NCI-H345 (cell line): ENCODE data around the gene TEPSIN.

Source experiments
- DNase-seq: peaks from one replicate; lab custom pipeline; 2025; lab: John Stamatoyannopoulos, UW

TEPSIN gene

DNA sequence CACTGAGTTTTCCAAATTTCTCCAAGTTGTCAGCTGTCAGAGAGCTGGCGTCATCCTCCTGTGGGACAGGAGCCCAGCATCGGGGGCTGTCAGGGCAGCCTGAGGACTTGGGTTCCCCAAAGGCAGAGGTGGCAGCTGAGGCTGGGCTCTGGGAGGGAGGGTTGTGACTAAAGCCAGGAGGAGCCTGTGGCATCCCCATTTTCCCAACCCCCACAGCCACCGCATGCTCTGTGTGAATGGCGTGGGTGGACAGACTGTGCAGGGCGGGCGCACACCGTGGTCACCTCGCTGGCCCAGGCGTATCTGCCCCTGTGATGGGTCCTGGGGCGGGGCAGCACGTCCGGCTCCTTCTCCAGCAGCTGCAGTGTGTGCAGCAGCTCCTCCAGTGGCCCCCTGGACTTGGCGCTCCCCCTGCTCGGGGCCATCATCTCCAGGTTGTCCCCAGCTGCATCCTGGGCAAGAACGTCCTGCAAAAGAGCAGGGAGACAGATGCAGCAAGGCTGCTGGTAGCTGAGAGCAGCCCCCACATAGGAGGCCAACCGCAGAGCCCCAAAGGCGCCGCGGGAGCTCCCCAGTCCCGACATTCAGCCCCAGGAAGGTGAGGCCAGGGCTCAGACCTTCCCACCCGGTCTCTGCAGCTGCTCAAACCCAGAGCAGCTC lies 40.9 kb downstream of the TEPSIN start:
- no peak for DNase-seq

- no peak for DNase-seq
Measured at GRCh38 chr17:81197409-81197795, 41.5 kb downstream of the TEPSIN start.

DNA sequence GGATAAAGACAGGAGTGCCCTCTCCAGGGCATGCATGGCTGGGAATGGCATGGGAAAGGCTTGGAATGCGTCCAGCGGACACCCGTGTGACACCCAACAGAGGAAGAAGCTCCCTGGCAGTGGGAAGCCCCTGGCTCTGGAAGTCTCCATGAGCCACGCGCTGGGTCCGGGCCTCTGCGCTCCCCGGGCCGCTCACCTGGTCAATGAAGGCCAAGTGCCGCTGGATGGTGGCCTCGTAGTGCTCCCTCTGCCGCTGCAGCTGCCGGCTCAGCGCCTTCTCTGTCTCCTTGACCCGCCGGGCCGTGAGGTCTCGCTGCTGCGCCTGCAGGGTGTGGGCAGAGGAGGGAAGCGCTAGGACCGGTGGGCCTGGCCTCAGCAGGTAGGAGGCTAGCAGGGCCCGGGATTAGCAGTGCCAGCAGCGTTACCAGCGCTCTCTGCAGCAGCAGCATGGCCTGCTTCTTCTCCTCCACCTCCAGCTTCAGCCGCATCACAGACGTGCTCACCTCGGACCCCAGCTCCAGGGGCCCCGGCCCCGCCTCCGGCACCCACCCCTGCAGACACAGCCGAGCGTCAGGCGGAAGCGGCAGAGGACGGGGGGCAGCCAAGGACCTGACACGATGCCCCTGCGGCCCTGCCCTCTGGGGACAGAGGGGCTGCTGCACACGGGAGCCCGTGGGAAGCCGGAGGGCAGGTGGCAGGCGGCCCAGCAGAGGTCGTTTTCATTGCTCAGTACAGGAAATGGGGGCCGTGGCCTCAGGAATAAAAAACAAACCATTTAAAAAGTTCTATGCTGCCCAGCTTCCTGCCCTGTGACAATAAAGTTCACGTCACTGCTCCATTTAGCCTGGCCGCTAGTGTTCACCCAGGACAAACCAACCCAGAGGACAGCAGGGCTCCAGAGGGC lies 42.1 kb downstream of the TEPSIN start:
- DNase-seq: no peak

DNA sequence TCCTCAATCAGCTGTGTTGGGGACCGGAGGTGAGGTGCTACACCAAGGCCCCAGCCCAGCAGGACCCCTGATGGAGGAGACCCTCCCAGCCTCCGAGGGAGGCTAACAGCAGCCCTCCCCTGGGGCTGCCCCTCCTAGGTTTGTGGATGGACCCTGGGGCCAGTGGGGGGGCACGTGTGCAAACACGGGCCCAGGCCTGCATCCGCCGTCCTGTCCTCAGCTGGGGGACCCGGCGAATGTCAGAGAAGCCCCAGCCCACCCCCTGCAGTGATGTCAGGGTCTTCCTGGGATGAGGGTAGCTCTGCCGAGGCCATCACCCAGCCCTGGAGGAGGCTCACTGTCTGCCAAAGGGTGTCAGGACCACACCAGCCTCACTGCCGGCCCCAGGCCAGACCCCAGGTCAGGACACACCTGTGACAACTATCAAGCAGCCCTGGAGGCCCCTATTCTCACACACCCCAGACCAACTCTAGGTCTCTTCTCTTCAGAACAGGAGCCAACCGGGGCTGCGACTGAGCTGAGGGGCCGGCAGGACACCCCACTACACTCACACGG lies 42.8 kb downstream of the TEPSIN start:
- DNase-seq: no peak

- no peak for DNase-seq
Measured at GRCh38 chr17:81194941-81195901, 43.6 kb downstream of the TEPSIN start.

- DNase-seq: no peak
Measured at GRCh38 chr17:81194225-81194760, 44.6 kb downstream of the TEPSIN start.

DNA sequence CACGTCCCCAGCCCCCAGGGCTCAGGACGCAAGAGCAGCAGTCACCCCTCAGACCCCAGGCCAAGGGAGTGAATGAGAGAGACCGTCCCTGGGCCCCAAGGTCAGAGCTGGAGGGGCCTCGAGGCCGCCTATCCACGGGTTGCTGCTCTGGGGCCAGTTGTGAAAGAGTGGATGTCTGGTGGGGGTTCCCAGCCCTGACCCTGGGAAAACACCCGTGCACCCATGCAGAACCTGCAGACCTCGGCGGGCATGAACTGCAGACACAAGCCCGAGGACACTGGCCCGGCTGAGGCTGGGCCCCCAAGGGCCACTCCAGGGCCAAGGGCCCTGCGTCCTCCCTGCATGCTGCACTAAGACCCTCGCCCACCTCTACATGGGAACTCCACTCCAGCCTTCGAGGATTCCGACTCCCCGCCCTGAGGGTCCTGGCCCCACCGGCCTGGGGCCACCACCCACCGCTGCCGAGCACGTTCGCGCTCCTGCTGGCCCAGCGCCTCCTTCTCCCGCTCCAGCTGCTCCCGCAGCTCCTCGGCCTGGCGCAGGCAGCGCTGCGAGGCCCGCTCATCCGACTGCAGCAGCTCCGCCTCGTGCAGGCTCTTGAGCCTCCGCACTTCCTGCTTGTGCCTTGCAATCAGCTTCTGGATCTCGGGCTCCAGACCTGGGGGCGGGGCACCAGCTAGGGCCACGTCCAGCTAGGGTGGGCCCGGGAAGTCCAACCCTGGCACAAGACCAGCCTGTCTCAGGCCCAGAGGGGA lies 45.2 kb downstream of the TEPSIN start:
- no peak for DNase-seq

DNA sequence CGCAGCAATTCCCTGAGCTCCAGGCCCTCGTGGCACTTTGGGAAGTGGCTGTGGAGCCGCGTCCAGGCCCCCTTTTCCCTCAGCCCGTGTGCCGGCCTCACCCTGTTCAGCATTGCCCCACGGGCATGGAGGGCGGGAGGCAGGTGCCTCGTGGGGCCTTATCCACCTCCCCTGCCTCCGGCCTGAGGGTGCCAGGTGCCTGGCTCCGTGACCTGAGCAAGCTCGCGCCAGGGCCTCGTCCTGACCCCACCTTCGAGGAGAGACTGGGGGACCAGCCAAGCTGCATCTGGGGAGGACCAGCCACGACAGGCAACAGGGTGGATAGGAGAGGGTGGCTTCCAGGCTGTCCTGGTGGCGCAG lies 45.8 kb downstream of the TEPSIN start:
- no peak for DNase-seq

DNA sequence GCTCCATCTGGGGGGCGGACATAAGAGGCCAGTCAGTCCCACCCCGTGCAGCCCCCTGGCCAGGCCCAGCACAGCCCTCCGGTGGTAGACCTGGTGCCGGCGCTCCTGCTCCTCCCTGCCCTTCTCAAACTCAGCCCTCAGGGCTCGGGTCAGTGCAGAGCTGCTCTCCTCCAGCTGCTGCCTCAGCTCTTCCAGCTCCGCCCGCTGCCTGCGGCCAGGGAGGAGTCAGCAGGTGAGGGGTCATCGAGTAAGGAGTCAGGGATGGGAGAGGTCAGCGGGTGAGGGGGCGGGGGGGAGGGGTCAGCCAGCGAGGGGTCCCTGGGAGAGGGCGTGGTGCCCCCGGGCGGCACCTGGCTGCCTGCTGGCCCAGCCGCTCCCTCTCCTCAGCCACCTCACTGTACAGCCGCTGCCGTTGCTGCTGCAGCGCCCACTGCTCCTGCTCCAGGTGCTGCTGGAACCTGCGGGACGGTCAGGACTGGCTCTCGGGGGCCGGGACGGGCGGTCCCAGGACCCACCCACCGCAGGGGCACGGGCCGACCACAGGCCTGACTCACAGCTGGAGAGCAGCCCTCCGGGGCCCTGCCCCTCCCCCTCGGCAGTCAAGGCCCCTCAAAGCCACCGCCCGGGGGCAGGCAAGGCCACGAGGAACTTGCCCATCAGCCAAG lies 46.3 kb downstream of the TEPSIN start:
- no peak for DNase-seq

GRCh38 chr17:81191646-81192045 lies 47.2 kb downstream of the TEPSIN start:
- no peak for DNase-seq

- no peak for DNase-seq
Measured at GRCh38 chr17:81191116-81191515, 47.7 kb downstream of the TEPSIN start.

DNA sequence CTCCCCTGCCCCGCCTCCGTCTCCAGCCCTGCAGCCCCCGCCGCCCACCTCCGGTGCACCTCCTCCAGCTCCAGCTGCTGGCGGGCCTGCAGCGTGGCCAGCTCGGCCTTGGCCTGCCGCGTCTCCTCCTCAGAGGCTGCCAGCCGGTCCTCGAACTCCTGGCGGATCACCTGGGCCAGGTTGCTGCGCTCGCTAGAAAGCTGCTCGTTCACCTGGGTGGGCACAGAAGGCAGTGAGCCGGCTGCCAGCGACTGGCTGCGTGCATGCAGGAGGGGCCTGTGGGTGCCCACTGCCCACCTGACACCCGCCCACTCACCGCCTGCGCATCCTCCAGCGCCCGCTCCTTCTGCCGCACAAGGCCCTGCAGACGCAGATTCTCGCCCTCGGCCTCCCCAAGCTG lies 48.3 kb downstream of the TEPSIN start:
- DNase-seq: no peak

GRCh38 chr17:81189670-81190530 lies 49.0 kb downstream of the TEPSIN start:
- no peak for DNase-seq

- DNase-seq: no peak
Measured at GRCh38 chr17:81189016-81189415, 49.8 kb downstream of the TEPSIN start.

GRCh38 chr17:81188491-81188840 lies 50.4 kb downstream of the TEPSIN start:
- no peak for DNase-seq

- no peak for DNase-seq
Measured at GRCh38 chr17:81187586-81188490, 51.0 kb downstream of the TEPSIN start.

DNA sequence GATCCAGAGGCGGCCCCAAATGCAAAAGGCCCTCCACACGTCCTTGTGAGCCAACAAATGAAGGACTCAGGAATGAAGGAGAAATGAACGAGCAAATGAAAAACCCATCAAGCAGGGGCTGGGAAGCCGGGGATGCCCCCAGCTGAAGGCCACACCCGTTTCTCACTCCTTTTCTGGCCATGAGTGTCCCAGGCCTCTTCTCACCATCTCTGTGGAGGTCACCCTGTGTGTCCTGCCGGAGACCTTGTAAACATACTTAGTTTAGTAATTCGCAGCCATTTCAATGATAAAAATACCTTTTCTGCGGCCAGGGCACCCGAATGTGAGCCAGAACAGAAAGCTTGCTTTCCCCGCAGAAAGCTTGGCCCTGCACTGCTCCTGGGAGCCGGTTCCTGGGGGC lies 51.7 kb downstream of the TEPSIN start:
- no peak for DNase-seq

DNA sequence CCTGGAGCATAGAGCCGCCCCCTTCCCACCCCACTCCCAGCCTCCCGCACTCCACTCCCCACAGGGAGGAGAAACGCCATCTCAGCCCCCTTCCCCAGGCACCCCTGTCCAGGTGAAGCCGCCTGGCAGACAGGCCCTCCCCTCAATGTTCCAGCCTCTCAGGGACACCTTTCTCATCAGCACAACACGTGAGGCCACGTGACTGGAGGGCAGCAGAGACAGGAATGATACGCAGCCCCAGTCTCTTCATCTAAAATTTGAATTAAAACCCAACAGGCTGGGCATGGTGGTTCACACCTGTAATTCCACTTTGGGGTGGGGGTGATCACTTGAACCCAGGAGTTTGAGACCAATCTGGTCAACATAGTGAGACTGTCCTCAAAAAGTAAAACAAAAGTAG lies 52.7 kb downstream of the TEPSIN start:
- no peak for DNase-seq

DNA sequence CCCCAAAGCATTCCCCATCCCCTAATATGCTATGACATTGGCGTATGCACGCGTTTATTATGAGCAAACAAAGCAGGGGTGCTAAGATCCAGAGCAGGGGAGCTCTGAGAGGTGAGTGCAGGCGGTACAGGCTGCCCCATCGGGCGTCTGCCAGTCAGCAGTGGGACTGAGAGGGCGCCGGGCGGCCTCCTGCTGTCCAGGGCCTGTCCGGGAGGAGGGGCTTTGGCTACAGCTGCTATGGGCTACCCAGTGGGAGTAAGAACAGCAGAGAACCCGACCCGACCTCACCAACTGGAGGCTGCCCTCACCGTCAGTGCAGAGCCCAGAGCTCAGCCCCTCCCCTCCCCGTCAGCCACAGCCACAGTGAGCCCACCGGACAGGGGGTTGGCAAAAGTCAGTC lies 54.3 kb downstream of the TEPSIN start:
- DNase-seq: peak; percentile 33
